Activated CD4-positive, alpha-beta T cell treated with anti-CD3 and anti-CD28 coated beads, Interleukin-2, Interleukin-6, amounts not matched to agents 100 ng/mL and 50 ng/mL, durations not matched to agents 16 hours and 8 hours (primary cell): ENCODE results near the gene KLHL1.

Source experiments
- DNase-seq: peaks from one replicate; pipeline ENCODE4 v3.0.0-alpha.2; 2020

KLHL1 gene

DNA sequence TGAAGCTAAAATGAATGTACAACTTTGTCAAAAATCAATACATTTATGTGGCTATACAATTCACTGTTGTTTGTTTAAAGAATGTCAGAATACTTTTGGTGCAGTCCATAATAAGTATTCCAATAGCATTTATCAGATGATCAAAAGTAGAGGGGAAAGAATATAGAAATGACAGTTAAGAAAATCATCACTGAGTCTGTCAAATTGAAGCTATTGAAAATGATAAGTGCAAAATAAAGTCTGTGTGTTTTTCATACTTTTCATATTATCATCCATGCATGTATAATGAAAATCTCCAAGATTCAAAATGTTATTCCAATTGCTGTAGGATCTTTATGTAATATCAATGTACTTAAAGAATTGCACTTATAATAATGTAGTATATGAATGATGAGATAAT lies 93.9 kb downstream of the KLHL1 start:
- DNase-seq, result no peak

DNA sequence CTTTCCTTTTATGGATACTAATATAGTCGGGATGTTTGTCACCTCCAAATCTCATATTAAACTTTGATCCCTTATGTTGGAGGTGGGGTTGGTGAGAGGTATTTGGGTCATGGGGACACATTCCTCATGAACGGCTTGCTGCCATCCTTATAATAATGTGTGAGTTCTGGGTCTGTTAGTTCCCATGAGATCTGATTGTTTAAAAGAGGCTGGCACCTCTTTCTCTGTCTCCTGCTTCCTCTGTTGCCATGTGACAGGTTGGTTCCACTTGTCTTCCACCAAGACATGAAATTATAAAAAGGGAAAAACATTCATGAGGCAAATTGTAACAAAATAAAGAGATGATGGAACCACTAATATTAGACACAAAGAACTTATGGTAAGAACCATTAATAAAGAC lies 108.4 kb downstream of the KLHL1 start:
- no peak for DNase-seq

DNA sequence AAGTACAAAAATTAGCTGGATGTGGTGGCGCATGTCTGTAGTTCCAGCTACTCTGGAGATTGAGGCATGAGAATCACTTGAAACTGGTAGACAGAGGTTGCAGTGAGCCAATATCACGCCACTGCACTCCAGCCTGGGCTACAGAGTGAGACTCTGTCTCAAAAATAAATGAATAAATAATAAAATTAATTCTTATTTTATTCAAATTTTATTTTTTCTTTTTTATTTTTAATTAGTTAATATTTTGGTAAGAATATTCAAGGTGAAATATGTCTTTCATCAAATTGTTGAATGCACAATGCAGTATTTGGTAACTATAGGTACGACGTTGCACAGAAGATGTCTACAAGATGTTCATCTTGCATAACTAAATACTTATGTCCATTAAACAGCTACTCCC lies 111.2 kb downstream of the KLHL1 start:
- DNase-seq, result no peak

DNA sequence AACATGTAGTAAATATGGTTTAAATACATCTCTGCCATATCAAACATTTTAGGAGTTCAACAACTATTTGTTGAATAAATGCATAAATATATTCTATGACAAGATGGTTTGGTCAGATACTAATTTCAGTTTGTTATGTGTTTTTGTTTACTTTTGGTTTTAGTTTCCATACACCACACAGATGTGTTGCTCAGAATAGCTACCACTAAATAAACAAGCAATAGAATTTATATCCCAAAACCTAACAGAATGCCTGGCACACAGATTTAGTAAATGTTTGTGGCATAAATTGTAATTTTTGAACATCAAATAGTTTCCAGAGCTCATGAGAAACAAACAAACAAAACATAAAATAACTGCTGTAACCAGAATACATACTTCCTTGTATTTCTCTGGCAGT lies 127.5 kb downstream of the KLHL1 start:
- DNase-seq, result no peak

DNA sequence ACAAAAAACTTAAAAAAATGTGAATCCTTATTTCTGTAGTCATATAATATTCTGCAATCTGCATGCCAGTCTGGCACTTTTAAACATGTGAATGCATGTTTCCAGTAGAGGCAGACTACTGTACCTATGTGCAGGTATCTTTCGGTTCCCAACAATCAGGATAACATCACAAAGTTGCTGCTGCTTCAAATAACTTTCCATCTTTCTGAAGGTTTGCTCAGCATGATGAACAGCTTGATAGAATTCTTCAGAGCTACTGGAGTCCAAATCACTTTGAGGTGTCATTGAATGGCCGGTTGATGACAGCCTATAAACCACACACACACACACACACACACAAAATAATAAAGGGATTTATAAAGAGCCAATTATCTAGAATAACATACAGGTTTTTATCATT lies 132.8 kb downstream of the KLHL1 start:
- no peak for DNase-seq

DNA sequence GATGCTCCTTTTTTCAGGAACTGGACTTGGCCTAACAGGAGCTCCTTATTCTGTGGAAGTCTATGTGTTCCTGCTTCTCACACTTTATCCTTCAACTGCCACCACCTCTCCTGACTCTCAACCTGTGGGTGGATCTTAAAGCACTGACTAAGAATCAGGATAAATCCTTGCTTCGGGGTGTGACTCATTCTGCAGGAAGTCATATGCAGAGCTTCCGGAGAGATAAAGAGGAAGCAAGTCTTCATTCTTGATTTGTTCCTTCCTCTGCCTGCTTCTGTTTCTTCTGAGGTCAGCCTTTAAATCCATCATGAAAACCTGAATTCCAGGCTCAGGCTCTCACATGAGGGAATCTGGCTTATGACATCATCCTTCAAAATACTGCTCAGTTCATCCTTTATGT lies 137.7 kb downstream of the KLHL1 start:
- no peak for DNase-seq

DNA sequence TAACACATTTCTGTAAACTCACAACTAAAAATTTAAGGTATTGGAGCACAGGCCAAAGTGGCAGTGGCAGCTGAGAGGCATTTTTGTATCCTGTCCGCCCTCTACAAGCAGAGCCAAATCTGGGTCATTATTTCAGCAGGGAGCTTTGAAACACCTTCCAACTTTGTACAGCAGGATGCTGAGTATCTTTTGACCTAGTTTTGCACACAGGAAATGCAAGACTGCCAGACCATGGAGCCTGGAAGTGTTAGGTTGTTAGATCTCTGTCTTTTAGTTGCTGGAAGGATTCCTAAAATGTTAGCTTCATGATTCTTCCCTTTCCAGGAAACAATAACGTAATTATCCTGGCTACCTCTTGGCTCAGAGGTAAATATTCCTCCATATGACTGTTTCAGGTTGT lies 149.2 kb downstream of the KLHL1 start:
- no peak for DNase-seq

DNA sequence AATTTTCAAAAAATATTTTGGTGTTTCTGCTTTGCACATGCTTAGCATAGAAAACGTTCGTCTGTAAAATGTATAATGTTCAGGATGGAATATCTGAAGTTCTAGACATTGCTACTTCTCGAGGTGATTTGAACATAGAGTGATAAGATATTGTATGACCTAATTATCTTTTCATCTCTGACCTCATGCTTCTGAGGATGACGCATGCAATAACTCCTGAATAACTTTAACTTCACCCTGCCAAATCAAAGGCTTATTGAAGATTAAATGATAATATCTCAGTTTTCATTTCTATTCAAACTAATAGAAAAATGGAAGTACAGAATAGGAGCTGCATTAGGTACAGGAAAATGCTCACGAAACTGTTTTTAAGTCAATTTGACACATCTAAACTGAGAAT lies 151.4 kb downstream of the KLHL1 start:
- no peak for DNase-seq

DNA sequence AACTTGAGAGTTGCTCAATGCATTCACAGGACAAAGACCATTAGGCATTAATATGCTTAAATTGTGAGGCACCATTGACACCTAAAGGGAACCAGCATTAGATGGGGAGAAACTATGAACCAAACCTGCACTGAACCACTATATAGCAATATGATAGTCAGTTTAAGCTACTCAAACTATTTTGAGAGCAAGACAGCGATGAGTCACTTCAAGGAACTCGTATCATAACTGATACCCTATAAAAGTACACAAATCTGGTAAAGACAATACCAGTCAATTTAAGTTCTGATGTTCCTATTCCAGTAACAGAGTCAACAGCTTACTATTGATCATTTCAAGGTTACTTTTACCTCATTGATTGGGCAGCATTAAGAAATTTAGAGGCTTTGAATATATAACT lies 151.9 kb downstream of the KLHL1 start:
- no peak for DNase-seq

DNA sequence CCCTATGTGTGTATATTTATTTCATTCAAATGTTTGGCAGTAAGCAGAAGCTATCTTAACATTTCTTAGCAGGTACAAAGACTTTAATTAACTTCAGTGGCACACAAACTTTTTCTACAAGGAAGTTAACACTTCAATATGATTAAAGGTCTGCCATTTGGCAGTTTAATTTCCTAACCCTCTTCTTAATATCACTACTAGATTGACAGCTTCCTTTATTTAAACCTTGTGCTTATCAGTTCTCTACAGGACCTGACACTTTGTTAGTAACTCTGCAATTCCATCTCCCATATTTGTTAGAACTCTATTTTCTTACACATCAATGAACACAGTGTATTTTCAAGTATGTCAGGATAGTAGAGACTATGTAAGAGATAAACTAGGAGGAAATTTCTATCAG lies 153.0 kb downstream of the KLHL1 start:
- no peak for DNase-seq

DNA sequence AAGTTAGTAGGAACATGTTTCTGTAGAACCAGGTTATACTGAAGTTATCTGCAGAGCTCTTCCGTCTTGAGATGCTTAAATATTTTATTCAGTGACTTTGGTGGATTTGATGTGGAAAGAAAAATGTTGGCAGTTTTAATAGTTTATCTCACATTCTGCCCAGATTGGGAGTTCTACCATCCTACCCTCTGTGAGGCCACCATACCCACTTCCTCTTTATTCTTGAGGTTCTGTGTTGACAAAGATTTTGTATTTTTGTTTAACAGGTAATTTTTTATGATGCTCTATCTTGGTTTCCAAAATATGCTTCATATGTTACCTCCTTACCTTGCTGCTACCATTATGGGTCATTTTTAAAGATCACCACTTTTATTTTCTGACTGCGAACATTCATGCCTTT lies 156.8 kb downstream of the KLHL1 start:
- no peak for DNase-seq

DNA sequence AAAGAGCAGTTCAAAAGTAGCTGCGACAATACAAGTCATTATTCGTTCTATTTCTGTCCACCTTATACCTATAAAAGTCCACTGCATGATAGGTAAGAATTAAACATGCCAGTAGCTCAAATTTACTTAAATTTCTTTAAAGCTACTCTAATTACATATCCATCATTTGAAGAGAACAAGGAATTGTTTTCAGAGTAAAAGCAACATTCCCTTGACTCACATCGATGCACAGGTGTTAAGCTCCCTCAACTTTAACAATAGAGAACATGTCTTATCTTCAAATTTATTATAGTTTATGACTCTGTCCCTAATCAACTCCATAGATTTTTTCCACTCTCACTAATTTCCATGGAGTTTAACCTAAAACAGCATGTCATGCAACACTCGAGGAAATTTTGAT lies 158.1 kb downstream of the KLHL1 start:
- DNase-seq, result no peak

DNA sequence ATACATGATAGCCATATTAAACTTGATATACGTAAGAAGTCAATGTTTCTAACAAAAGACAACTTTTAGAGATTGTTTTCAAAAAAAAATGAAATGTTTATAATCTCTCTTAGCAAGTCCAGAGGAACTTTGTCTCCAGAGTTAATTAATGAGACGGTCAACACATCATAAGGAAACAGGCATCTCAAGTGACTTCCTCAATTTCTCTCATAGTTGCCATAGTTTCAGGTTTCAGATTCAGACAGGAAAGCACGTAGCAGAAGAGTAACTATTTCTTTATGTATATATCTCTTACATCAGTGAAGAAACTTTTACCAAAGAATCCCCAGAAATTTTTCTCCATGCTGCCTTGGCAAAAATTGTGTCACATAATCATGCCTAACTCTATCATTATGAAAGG lies 160.2 kb downstream of the KLHL1 start:
- DNase-seq, result no peak

DNA sequence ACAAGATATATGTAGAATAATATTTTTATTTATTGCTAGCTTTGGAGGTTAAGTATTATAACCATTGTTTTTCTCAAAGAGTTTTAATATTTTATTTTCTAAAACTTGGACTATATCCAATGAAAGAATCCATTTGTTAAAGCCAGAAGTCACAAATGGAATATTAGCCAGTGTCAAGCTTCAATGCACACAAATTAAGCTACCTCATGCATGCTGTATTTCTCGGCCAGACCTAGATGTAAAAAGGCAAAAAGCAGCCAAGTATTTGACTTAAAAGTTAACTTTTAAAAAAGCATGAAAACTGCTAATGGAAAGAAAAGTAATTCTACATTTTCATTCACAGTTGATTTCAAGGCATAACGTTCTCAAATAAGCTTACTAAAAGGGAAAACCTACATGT lies 160.7 kb downstream of the KLHL1 start:
- DNase-seq, result no peak

DNA sequence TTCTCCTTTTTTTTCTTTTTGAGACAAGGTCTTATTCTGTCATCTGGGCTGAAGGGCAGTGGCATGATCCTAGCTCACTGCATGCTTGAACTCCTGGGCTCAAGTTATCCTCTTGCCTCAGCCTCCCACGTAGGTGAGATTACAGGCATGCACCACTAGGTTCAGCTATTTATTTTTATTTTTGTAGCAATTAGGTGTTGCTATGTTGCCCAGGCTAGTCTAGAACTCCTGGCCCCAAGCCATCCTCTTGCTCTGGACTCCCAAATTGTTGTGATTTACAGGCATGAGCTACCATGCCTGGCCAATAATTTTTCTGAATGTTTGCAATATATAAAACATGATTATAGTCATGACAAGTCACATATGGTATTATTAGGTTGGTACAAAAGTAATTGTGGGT lies 161.7 kb downstream of the KLHL1 start:
- no peak for DNase-seq

DNA sequence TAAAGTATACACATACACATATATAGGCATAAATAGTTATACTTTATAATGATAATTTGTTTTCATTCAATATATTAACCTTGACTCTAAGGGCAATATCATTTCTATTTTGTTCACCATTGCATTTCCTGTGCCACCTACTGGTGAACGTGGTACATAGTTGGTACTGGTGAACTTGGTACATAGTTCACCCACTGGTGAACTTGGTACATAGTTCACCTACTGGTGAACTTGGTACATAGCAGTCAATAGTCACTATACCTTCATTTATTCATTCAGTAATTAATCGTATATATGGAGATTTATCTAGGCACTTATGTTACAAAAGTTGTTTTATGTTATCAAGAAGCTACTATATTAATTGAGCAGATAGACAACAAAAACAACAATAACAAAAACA lies 173.2 kb downstream of the KLHL1 start:
- peak; percentile 34 for DNase-seq

DNA sequence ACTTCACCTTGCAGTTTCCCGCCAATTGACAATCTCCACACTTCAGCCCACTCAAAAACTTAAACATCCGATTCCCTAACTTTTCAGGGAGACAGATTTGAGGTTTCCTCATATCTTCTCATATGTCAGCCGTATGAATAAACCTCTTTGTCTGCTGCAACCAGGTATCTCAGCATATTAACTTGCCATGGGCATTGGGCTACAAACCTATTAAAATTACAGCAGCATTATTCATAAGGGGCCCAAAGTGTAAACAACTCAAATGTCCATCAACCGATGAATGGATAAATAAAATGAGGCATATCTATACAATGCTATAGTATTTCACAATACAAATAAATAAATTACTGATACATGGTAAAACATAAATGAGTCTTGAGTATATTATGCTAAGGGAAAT lies 180.0 kb downstream of the KLHL1 start:
- DNase-seq, result no peak

DNA sequence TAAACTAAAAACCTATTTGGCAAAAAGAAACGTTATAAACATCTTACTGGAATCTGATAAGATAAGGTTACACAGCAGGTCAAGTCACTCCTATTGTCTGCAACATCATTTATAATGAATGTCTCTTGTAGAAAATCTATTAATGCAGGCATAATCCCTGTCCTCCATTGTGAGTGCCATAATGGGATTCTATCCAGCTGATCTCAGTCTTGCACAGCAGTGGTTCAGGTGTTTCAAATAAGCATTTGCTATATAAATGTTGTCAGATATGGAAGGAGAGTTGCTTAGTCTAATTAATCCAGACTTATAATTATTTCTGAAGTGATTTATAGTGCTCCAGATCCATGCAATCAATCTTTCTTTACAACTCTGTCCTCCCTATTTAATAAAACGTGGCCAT lies 187.1 kb downstream of the KLHL1 start:
- DNase-seq, result no peak

DNA sequence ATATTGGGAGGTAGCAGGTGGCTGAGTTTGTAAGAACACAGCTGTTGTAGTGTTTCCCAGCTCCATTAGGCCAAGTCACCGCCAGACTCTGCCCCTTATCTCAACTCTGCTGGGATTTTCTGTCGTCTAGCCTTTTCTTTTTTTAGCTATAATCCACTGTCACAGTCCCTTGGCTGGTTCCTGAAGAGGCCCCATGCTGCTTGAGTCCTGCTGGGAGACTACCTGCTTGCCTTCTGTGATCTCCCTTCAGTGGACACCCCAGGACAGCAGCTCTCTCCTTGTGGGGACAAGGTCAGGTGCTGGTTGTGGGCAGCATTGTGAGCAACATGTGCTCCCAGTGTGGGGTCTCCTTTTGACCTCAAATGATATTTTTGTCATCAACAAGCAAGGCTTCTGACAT lies 195.6 kb downstream of the KLHL1 start:
- no peak for DNase-seq

DNA sequence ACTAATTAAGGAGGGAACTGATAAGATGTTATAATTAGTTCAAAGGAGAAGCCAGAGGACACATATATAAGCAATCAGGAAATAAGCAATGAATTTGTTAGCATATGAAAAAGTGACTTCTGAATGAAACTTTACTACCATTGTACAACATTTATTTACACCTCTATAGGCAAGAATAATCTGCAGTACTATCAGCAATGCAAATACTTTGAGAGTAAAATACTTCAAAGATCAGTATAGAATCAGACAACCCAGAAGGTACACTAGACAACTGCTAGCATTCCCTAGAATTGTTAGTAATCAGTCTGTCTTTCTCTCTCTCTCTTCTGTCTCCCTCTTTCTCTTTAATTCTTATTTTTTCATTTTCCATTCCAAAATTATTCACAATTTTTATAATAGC lies 197.5 kb downstream of the KLHL1 start:
- no peak for DNase-seq

DNA sequence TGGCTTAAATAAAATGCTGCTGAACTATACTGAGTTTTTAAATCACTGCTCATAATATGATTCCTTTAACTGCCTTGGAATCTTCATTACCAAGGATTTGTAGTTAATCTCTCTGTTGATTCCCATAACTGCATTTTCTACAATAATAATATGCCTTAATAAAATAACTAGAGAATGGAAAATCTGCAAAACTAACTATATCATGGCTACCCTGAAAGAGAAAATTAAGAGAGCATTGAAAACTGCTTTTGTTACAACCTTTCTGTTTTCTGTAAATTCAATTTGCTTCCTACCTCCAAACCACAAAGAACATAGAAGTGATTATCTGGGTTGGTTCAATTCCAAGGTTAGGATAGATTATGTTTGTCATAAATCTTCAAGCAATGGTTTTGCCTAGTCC lies 203.5 kb downstream of the KLHL1 start:
- no peak for DNase-seq

DNA sequence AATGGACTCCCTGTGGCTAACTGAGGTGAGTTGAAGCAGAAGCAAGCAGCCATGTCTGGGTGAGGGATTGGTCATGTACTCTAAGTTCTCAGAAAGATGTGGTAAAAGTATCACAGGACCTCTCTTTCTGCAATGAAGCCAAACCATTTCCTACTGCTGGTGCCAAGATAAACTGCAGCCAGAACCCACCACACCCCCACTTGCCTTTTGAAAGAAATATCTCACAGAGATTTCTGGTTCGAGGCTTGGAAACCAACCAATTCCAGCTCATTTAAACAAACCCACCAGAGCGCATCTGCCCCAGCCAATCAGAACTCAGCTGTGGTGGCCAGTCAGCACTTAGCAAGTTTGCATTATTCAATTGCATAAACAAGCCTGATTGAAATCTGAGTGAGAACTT lies 205.2 kb downstream of the KLHL1 start:
- no peak for DNase-seq

DNA sequence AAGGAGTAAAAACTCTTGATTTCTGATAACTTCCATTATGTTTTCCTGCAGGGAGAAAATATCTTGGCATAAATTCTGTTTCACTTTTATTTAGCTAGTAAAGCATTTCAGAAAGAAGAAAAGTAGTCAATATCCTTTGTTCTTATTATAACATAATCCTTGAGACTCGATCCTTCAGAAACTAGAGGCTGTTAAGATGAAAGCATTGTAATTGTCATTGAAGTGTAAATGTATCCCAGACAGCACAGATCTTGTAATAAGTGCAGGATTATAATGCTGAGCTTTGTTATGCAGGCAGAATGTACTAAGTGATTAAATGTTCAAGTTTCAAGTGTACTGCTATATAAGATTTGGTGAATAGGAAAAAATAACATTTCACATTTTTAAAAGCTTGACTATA lies 225.8 kb downstream of the KLHL1 start:
- no peak for DNase-seq

DNA sequence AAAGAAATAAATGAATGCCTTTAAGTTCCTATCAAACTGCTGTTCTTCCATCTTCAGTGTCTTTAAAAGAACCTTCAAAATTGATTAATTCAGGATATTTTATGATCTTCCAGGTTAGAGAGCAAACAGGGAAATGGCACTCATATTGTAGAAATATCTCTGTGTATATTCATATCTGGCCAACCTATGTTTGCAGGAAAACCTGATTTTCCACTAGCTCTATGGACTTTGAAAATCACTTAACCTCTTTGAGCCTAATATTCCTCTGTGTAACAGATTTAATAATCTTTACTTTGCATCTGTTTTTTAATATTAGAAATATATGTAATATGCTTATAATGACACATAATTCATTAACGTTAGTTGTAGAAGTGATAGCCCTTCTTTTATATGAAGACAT lies 228.3 kb downstream of the KLHL1 start:
- no peak for DNase-seq

DNA sequence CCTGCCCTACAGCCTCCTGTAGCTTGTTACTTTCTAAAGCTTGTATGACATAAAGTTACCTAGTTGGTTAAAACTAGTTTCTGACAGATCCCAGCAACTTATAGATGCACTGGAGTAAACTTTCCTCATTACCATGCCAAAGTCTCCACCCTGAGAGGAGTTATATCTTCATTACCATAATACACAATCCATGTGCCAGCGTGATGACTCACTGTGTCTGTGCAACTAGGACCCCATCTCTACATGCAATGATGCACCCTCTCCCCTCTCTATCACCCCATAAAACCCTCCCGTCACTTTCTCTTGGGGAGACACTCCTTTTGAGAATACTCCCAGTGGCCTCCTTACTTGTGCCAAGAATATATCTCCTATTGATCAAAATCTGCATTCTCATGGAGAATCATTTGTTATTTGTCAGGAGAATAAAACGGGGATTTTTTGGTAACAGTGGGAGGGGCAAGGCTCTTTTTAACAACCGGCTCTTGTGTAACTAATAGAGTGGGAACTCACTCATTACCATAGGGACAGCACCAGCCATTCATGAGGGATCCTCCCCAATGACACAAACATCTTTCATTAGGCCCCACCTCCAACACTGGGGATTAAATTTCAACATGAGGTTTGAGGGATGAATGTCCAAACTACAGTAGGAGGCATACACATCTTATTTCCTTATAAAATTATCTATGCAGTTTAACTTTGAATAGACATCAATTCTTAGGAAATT lies 235.8 kb downstream of the KLHL1 start:
- DNase-seq, result no peak

DNA sequence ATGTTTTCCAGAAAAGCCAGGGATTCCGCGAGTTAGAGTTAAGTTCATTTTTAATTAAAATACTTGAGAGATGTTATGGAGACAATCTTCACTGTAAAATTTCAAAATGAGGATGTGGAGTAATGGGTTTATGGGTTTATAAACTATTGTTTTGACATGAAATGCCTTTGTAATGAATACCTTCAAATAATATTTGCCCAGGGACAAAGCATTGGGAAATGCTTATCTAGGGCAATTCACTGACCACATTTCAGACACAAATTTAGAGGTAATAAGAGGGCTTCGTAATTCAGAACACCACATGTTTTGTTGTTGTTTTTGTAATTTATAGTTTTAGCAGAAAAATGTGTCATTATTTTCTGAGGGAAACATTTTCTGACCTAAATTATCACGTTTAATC lies 241.7 kb downstream of the KLHL1 start:
- DNase-seq, result no peak
